Kidney (tissue), 14 donors: ENCODE results near the gene GADD45GIP1. TPM values are rescaled to one million over a fixed set of nuclear protein-coding genes. Genes with fewer than 3 reads are reported as not detected.
"Not testable (repeated sequence)": the region's sequence is repeated elsewhere in the genome, so short reads cannot be mapped to it uniquely, and the experiment has no call there.

Experiments
- DNase-seq, 5 donors: peaks; one replicate each; pipeline ENCODE4 v3.0.0-alpha.2; 2013 to 2020
- FAIRE-seq: peaks from 2 replicates; lab custom pipeline; 2012; peaks lifted over from hg19 to GRCh38; lab: Jason Lieb, UNC
- H3K27ac ChIP-seq, 2 donors: one replicate each; pipeline ENCODE4 v1.7.0; 2013; ENCODE audit warnings: low read depth in 2 of 2, low read length in 2 of 2, inconsistent platforms in 1 of 2
- H3K27me3 ChIP-seq: one replicate; pipeline ENCODE4 v1.7.1; 2013; ENCODE audit warnings: low read length, inconsistent platforms; ENCODE audit not compliant: control insufficient read depth, insufficient read depth
- H3K36me3 ChIP-seq, 3 donors: one replicate each; pipeline versions ENCODE4 v1.7.0 to v1.7.1; 2013; ENCODE audit warnings: low read length in 3 of 3, control low read depth in 1 of 3, inconsistent platforms in 1 of 3; ENCODE audit not compliant: insufficient read depth in 3 of 3, control insufficient read depth in 2 of 3
- H3K4me1 ChIP-seq, 3 donors: one replicate each; pipeline versions ENCODE4 v1.7.0 to v1.7.1; 2013; ENCODE audit warnings: low read length in 3 of 3, inconsistent platforms in 1 of 3, low read depth in 1 of 3; ENCODE audit not compliant: control insufficient read depth in 2 of 3, insufficient read depth in 2 of 3
- H3K4me3 ChIP-seq, 3 donors: one replicate each; pipeline versions ENCODE4 v1.7.0 to v1.8.1; 2013; ENCODE audit warnings: low read length in 3 of 3, control low read depth in 1 of 3, inconsistent platforms in 1 of 3
- H3K9ac ChIP-seq, 3 donors: one replicate each; pipeline versions ENCODE4 v1.7.0 to v1.7.1; 2013; ENCODE audit warnings: low read length in 3 of 3, control low read depth in 1 of 3, inconsistent platforms in 1 of 3
- H3K9me3 ChIP-seq, 3 donors: one replicate each; pipeline versions ENCODE4 v1.7.0 to v1.7.1; 2013; ENCODE audit warnings: low read length in 3 of 3, control low read depth in 1 of 3, inconsistent platforms in 1 of 3; ENCODE audit not compliant: control insufficient read depth in 2 of 3, insufficient read depth in 1 of 3
- CTCF ChIP-seq: IDR thresholded peaks from 3 replicates; pipeline ENCODE4 v1.5.1; 2012; ENCODE audit warnings: mild to moderate bottlenecking, moderate library complexity, borderline replicate concordance; ENCODE audit not compliant: insufficient read depth; ENCODE audit errors: extremely low read depth
- intact Hi-C: fragments of 100-400 bp; cut with DNase I; formaldehyde crosslinking; loops from one replicate; pipeline ENCODE4 v1.11.1; 2022
- polyA plus RNA-seq: library from polyadenylated mRNA; stranded (reverse); fragments of 350-450 nt; fragmentation: Illumina TruSeq; extraction: RNeasy Lipid Tissue Mini Kit (QIAGEN cat#74804); gene quantifications from one replicate; pipeline ENCODE4 v1.2.3, GENCODE V29; 2014; ENCODE audit warnings: low read depth, low replicate concordance; ENCODE audit not compliant: insufficient read depth
- total RNA-seq: library from RNA; stranded (reverse); fragmentation: NEBNext Ultra II Directional; extraction: Animal tissue kit (Norgen Biotek cat#: 25700); gene quantifications from one replicate; pipeline ENCODE4 v1.2.1, GENCODE V29; 2021
- donor health status: control.
- donor health status: control.
- donor health status: control.
- donor health status: control.
- donor health status: control.
- donor health status: DM: yes; HTN: yes; CAD: no.
- donor health status: Normal renal cell carcinoma (clear cell type).

The GADD45GIP1 gene
- total and polyA plus RNA-seq, 2 donors from 2014 or later, result 18.4 to 71.3 TPM

- Histone ChIP-seq H3K27me3 (no peaks in the 10 kb centered on the region), H3K27ac (no peak overlapping the region), H3K9me3 (no peaks in the 10 kb centered on the region), H3K4me3 (no peak overlapping the region), H3K4me1 (peaks cover 0 to 12% (median 0%) of the 10 kb centered on the region in 3 donors), H3K36me3 (peaks cover 5 to 36% (median 24%) of the 10 kb centered on the region in 3 donors), H3K9ac (no peak overlapping the region)
- no peak for TF ChIP-seq CTCF
- DNase-seq, result peak in 1 of 5 donors; percentile 1
- FAIRE-seq, result no peak
- intact Hi-C loops, result no loop called here
Measured at GRCh38 chr19:12952488-12953137, 4.4 kb downstream of the GADD45GIP1 start.

GRCh38 chr19:12952050-12952449 lies 5.0 kb downstream of the GADD45GIP1 start:
- H3K9me3 ChIP-seq, FAIRE-seq, H3K9ac ChIP-seq, H3K27ac ChIP-seq, H3K27me3 ChIP-seq, DNase-seq, H3K4me3 ChIP-seq, intact Hi-C loops: not testable (repeated sequence)
- peaks cover 5 to 36% (median 24%) of the 10 kb centered on the region in 3 donors for H3K36me3 ChIP-seq
- H3K4me1 ChIP-seq, result peaks cover 0 to 16% (median 0%) of the 10 kb centered on the region in 3 donors

GRCh38 chr19:12949363-12950283 lies 7.4 kb downstream of the GADD45GIP1 start:
- Histone ChIP-seq H3K9me3 (no peaks in the 10 kb centered on the region), H3K27ac (no peak overlapping the region), H3K4me1 (peaks cover 0 to 14% (median 6%) of the 10 kb centered on the region in 3 donors), H3K9ac (no peak overlapping the region), H3K27me3 (no peaks in the 10 kb centered on the region), H3K36me3 (peaks cover 5 to 34% (median 25%) of the 10 kb centered on the region in 3 donors), H3K4me3 (no peak overlapping the region)
- TF ChIP-seq CTCF, result no peak
- DNase-seq (no peak), FAIRE-seq (no peak)
- intact Hi-C loops, result no loop called here
